Astrocyte (in vitro differentiated cells and primary cell): ENCODE data around the gene CCND2.

Experiments used
- CTCF ChIP-seq: IDR thresholded peaks from 2 replicates; pipeline ENCODE4 v1.5.1; 2011; ENCODE audit warnings: low read depth, mild to moderate bottlenecking, inconsistent platforms, low read length, moderate library complexity; ENCODE audit not compliant: insufficient read depth
- EZH2 ChIP-seq: IDR thresholded peaks from 2 replicates; pipeline ENCODE4 v1.6.1; 2012; ENCODE audit warnings: mild to moderate bottlenecking, low read length, inconsistent platforms; ENCODE audit not compliant: insufficient read depth

GRCh38 chr12:4228122-4228580, 45.4 kb upstream of the CCND2 start:
- TF ChIP-seq CTCF (no peak), EZH2 (no peak)
